Brain microvascular endothelial cell (primary cell): ENCODE measurements around the gene ZNF423.

Source experiments
- DNase-seq: peaks from one replicate; pipeline ENCODE4 v3.0.0-alpha.2; 2020
- H3K27ac ChIP-seq: fragments of 250-450 bp; sonication (Bioruptor Pico); 2 replicates; pipeline ENCODE4 v1.5.1; 2020; ENCODE audit warnings: mild to moderate bottlenecking, moderate library complexity
- H3K27me3 ChIP-seq: fragments of 250-450 bp; sonication (Bioruptor Pico); replicated peaks from 2 replicates; pipeline ENCODE4 v1.5.1; 2020; ENCODE audit warnings: mild to moderate bottlenecking
- H3K36me3 ChIP-seq: fragments of 250-450 bp; sonication (Bioruptor Pico); replicated peaks from 2 replicates; pipeline ENCODE4 v1.5.1; 2020; ENCODE audit warnings: mild to moderate bottlenecking
- H3K4me3 ChIP-seq: 2 replicates; pipeline ENCODE4 v1.5.1; 2011; ENCODE audit warnings: low read depth, mild to moderate bottlenecking, control low read depth, low read length, moderate library complexity
- in situ Hi-C: cut with HindIII; loops from 2 replicates; pipeline ENCODE4 v1.10.0; 2017; ENCODE audit warnings: low sequenced_read_pairs, low pct_ligation_motif_present
- TF ChIP-seq, protein P1 (sequence below): IDR thresholded peaks from 2 replicates; pipeline ENCODE4 v1.5.1; 2011; ENCODE audit warnings: low read depth, mild to moderate bottlenecking, moderate library complexity, low read length, control low read depth, inconsistent platforms; ENCODE audit errors: missing control alignments

Gene ZNF423

DNA sequence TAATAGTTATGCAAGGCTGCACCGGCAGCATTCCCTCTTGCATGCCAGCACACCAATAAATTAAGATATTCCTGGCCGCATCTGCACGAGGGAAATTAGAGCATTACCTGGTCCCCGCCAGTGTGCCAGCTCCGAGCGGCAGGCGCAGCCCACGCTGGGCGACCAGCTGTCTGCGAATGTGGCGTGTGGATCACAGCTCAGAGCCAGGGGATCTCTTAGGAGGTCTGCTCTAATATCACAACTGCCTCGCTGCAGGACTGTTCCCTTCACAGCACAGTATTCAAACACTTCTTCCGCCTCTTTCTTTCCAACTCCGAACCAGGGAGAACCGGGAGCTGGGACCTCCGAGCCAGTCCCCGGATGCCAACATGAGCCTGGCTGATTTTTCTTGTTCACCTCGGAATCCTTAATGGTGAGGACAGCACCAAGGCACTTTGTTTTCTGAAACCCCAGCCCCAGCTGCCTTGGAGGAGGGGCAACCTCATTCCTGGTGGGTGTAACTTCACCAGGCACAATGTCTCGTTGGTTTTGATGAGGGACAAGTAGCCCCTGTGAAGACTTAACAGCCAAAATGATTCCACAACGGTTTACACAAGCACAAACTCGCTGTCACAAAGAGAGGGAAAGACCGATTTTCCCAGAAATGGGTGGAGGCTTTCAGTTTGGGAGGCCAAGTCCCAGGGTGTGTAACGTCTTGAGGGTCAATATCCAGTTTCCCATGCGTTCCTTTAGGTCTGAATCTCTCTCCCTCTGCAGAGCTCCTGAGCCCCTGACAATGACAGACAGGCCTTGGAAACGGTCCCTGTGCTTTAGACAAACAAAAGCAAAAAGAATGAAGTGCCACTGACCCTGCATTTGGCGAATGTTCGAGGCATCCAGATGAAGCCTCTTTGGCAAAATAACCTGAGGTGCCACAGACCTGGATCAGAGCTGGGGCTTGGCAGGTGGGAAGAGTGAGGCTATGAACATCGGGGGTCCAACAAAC lies 269.2 kb downstream of the ZNF423 start:
- Histone ChIP-seq H3K4me3 (no peak overlapping the region), H3K36me3 (no peaks in the 10 kb centered on the region), H3K27me3 (no peaks in the 10 kb centered on the region), H3K27ac (no peak overlapping the region)
- TF ChIP-seq, protein P1, sequence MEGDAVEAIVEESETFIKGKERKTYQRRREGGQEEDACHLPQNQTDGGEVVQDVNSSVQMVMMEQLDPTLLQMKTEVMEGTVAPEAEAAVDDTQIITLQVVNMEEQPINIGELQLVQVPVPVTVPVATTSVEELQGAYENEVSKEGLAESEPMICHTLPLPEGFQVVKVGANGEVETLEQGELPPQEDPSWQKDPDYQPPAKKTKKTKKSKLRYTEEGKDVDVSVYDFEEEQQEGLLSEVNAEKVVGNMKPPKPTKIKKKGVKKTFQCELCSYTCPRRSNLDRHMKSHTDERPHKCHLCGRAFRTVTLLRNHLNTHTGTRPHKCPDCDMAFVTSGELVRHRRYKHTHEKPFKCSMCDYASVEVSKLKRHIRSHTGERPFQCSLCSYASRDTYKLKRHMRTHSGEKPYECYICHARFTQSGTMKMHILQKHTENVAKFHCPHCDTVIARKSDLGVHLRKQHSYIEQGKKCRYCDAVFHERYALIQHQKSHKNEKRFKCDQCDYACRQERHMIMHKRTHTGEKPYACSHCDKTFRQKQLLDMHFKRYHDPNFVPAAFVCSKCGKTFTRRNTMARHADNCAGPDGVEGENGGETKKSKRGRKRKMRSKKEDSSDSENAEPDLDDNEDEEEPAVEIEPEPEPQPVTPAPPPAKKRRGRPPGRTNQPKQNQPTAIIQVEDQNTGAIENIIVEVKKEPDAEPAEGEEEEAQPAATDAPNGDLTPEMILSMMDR, result no peak
- no peak for DNase-seq
- in situ Hi-C loops, result no loop called here

DNA sequence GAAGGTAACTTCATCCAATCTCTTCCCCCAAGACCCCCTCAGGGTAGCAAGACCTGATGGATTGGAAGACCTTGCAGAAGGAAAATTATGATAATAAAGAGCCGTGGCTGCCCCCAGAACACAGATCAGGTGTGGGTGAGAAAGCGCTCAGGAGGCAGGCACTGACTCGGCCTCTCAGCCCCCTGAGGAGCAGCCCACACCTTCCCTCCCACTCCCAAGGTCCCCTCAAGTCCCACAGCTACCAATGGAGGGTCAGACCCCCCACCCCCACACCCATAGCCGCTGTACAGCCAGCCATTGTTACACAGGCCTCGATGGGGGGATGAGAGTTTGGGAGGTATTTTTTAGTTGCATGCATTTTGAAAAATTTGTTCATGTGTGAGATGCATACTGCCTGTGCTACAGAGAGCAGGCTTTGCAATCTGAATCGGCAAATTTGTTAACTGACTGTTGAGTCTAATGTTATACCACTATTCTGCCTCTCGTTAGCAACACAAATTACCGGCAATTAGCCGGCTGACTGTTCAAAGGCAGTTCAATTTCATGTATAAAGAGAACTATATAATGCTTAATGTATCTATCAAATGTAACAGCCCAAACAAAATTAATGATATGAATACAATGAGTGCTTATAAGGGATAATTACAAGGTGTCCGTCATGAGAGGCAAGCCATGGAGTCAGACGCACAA lies 270.6 kb downstream of the ZNF423 start:
- TF ChIP-seq, protein P1, result no peak
- in situ Hi-C loops, result no loop called here
- DNase-seq, result no peak
- H3K27ac ChIP-seq, result no peak overlapping the region
- H3K27me3 ChIP-seq, result no peaks in the 10 kb centered on the region
- H3K36me3 ChIP-seq, result no peaks in the 10 kb centered on the region
- no peak overlapping the region for H3K4me3 ChIP-seq

DNA sequence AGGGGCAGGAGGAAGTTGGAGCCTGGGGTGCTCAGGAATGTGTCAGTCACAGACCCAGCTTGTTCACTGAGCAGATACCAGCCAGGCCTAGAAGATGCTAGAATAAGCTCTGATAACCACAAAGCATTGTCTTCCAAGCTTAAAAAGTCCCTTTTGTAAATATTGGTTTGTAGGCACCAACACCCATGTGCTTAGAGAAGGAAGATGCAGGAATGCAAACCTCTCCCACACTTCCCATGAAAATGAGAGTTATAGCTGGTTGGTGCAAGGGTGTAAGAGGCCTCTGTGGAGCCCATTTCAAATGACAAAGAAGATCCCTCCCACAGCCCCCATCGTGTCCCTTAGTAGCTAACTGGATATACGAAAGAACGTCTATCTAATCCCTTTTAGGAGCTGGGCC lies 272.0 kb downstream of the ZNF423 start:
- H3K4me3 ChIP-seq, result no peak overlapping the region
- H3K27me3 ChIP-seq, result no peaks in the 10 kb centered on the region
- H3K27ac ChIP-seq, result no peak overlapping the region
- in situ Hi-C loops, result no loop called here
- no peak for DNase-seq
- no peaks in the 10 kb centered on the region for H3K36me3 ChIP-seq
- TF ChIP-seq, protein P1, result no peak

DNA sequence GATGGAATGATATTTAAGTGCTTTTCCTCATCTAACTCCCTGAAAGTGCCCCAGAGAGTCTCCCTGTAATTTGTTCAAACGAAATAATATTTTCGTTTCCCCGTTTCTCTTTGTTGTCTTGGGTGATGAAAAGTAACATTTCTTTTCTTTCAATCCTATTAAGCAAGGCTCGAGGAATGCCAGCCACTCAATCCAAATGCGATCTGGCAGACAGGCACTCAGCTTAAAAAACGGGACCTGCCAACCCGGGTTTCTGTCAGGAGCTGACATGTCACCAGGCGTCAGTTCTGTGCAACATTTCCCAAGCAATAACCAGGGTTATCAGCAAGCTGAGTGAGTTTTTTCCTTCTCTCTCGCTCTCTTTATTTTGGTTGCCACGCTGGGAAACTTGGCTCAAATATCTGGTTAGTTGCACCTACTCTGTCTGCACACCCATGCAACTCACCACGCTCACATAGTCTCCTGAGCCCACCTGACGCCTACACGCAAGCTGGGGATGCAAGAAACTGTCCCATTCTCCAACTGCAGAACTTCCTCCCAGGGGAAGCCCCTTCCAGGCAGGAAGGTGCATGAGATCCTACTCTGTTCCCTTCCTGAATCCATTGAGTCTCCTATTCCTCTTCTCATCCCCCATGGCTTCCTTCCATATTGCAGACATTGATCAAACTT lies 274.1 kb downstream of the ZNF423 start:
- H3K4me3 ChIP-seq, result no peak overlapping the region

DNA sequence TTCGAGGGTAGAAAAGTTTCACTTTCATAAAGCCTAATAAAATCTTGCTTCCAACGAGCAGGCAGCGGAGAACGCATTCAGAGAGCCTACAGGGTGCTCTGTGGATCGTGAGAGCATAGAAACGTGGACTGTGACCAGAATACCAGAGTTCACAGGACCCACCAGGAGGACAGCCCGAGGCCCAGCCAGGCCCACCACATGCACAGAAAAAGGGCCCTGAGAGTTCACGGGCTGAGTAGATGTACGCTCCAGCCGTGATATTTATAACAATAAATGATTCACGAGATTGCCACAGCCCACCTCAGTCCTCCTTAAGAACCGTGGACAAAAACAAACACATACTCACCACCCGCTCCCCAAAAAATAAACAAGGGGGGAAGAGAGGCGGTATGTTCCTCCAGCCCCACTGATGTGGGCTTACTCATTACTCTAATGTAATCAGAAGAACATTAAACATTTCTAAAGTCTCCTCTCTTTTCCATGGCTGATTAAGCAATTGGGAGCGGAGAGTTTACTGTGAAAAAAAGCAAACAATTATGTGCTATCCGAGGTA lies 275.1 kb downstream of the ZNF423 start:
- in situ Hi-C loops, result no loop called here

More for the DNA sequence above, 274.1 kb downstream of the ZNF423 start:
- Histone ChIP-seq H3K36me3 (no peaks in the 10 kb centered on the region), H3K27ac (no peak overlapping the region), H3K27me3 (no peaks in the 10 kb centered on the region)
- DNase-seq, result no peak
- in situ Hi-C loops, result no loop called here
- TF ChIP-seq, protein P1, result no peak

More for the DNA sequence above, 275.1 kb downstream of the ZNF423 start:
- no peak for DNase-seq
- Histone ChIP-seq H3K27ac (no peak overlapping the region), H3K27me3 (no peaks in the 10 kb centered on the region), H3K36me3 (no peaks in the 10 kb centered on the region), H3K4me3 (no peak overlapping the region)
- TF ChIP-seq, protein P1, result no peak
